GM03348 (cell line): ENCODE data around the gene PIGA.
A peak's percentile ranks its signal among the peaks of the same experiment; 100 is the strongest.
"Not testable (repeated sequence)": the region's sequence is repeated elsewhere in the genome, so short reads cannot be mapped to it uniquely, and the experiment has no call there.

Source experiments
- DNase-seq: peaks from one replicate; pipeline ENCODE4 v3.0.0; 2012; ENCODE audit warnings: low spot score

PIGA gene

GRCh38 chrX:15320297-15320696 is 15.0 kb downstream of the PIGA start:
- DNase-seq: no peak

DNA sequence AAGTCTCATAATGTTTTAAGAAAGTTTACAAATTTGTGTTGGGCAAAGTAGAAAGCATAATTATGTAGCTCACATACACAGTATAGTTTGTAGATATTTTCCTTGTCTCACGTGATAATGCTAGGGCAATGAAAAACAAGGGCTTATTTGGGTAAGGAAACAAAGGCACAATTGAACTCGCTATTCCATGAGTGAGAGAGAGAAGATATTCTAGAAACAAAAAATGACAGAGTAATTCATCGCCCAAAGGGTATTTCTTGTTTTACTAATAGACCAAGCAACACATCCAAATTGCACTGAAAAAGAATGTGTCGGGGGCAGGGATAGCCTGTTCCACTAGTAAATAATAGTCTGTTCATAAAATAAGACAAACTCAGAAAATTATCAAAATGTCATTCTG is 16.2 kb downstream of the PIGA start:
- DNase-seq: no peak

GRCh38 chrX:15315509-15315908 is 19.8 kb downstream of the PIGA start, which contains the start of gene ASB11:
TSS of gene ASB11 (minus strand) at chrX:15315640. CDS start at chrX:15315605, 35 bp downstream.
- DNase-seq: no peak

GRCh38 chrX:15314472-15314871 is 20.9 kb downstream of the PIGA start:
- DNase-seq: no peak

DNA sequence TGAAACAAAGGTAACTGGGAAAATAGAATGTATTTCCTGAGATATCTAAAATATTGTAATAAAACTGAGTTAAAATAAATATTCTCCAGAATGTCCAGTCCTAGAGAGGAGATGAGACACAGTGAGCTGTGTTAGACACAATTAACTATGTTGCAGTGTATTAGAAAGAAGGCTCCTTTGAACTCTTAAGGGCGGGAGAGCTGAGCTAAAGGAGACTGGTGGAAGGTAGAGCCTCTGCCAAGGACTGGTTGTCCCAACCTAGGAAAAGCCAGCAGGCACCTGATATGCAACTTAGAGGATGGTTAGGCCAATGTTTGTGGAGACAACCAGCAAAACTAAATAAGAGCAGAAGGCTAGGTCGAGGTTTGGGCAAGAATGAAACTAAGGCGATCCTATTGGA is 24.2 kb downstream of the PIGA start:
- no peak for DNase-seq

DNA sequence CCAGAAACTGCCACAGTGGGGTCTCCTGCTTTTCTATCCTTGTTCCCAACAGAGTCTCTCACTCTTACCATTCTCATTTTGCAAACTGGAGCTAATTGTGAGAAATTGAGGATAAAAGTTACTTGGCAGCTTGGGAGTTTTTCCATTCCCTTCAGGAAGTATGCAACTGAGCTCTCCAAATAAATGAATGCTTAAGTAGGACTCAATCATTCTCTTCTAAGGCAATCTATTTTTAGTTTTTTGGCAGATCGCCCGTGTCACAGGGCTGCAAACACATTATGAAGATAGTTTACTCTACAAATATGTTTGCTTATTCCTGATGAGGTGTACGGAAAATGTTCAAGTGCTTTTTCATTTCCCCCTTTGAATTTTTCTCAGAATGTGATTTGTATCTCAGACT is 25.2 kb downstream of the PIGA start:
- DNase-seq: peak; percentile 8

GRCh38 chrX:15305899-15306298 is 29.4 kb downstream of the PIGA start:
- not testable (repeated sequence) for DNase-seq

DNA sequence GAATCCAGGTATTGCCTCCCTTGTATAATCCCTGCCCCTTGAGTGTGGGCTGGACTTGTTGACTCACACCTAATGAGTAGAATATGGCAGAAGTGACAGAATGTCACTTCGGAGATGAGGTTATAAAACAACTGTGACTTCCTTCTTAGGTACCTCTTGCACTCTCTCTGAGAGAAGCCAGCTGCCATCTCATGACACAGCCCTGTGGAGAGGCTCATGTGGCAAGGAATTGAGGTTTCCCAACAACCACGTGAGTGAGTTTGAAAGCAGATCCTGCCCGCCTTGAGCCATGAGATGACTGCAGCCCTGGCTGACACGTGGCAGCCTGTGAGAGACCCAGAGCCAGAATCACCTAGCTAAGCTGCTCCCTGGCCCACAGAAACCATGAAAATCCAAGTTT is 33.4 kb downstream of the PIGA start:
- DNase-seq: no peak

DNA sequence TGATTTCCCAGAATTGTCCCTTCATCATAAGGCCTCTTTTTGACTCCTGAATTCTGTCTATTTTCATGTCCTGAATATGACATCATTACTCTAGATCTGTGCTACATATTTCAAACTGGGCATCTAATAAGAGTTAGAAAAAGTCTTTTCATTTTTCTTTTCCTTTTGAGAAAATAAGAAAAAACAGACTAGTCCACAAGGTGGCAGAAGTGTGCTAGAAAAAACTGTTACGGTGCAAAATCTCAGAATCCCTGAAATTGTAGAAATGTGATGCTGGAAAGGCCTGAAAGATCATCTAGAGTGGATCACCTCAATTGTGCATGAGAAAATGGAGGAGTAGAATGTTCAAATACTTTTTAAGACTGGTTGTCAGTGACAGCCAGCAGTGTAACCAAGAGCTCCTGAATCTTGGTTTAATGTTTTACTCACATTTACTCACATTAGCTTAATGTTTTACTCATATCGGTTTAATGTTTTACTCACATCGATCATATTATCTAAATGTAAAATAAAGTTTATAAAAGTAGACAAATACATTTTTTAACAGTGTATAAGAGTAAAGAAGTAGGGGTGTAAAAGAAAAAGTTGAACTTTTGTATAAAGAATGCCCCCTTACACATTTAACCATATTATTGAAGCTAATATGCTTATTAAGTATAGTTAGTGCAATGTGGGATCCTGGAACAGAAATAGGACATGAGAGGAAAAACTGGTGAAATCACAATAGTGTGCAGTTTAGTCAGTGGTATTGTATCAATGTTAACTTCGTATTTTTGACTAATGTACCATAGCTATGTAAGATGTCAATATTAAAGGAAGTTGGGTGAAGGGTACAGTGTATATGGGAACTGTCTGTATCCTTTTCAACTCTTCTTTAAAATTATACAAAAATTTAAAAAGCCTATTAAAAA is 35.1 kb downstream of the PIGA start:
- peak; percentile 38 for DNase-seq

DNA sequence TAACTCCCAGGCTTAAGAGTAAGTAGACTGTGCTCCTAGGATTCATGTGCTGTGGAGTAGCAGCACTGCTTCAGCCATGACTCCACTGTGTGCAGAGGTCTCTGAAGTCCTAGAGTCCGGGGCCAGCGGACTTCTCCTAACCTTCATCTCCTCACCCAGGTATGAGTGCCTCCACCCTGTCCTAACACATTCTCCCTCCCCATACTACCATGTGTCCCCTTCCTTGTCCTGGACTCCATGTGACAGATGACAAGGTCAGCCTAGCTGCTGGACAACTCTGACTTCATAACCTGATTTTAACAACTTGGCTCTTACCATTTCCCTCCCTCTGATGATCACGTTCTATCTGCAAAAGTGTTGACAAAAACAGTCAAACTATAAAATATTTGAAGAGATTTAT is 36.5 kb downstream of the PIGA start:
- no peak for DNase-seq

- DNase-seq: no peak
Observed at GRCh38 chrX:15298201-15298600, 37.1 kb downstream of the PIGA start.

DNA sequence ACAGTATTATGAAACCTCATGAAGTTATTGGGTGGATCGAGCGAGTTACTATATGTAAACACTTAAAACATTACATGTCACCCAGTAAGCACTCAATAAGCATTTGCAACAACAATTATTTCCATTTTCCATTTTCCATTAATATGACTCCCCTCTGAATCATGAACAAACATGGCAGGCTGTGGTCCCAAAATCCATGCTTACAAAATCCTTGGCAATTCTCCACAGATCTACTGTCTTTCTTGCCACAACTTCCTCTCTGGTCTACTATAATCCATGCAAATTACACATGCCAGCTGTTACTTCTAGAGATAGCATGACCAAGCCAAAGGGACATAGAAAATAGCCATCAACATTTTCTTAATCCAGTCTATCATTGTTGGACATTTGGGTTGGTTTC is 41.9 kb downstream of the PIGA start:
- DNase-seq: no peak

- no peak for DNase-seq
Observed at GRCh38 chrX:15292861-15293260, 42.5 kb downstream of the PIGA start.

DNA sequence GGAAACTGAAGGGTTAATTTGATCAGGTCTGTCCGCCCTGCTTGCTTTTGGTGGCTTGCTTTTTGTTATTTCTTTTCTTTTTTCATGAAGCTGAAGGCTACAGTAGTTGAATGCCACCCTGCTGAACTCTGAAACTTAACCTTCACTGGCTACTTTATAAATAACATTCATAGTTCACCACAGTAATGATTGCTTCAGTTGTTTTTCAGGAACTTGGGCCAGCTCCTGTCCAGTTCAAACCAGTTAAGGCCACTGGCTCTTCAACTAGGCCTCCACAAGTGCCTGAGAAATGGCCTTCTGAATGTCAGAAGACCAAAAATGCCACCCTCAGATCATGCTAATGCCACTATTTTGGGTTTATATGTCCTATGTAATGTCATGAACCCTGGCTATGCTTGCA is 57.7 kb downstream of the PIGA start:
- DNase-seq: no peak

DNA sequence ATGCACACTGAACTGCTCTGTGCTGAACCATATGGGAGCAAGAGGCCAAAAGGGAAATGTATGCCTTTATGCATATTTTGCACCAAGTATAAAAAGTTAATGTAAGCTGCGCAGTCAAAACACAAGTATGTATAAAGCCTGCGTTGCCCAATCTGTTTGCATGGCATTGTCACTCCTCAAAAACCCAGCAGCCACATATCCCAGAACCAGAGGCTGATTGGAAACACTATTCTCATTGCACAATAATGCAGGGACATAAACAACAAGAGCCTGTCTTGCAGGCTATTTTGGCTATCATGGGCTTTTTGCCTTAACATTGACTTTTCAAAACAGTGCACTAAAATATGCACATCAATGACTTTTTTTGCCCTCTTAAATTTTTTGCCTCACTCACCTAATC is 60.4 kb downstream of the PIGA start:
- DNase-seq: no peak

DNA sequence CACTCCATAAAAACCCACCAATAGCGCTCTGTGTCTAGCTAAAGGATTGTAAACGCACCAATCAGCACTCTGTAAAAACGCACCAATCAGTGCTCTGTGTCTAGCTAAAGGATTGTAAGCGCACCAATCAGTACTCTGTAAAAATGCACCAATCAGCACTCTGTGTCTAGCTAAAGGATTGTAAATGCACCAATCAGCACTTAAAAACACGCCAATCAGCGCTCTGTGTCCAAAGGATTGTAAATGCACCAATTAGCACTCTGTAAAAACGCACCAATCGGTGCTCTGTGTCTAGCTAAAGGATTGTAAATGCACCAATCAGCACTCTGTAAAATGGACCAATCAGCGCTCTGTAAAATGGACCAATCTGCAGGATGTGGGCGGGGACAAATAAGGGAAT is 62.0 kb downstream of the PIGA start:
- DNase-seq: not testable (repeated sequence)

- no peak for DNase-seq
Observed at GRCh38 chrX:15271757-15272156, 63.6 kb downstream of the PIGA start.

GRCh38 chrX:15269618-15270521 is 65.5 kb downstream of the PIGA start, which contains the start of gene ASB9:
TSS of gene ASB9 (minus strand) at chrX:15270083. CDS start at chrX:15269874, 209 bp downstream.
- peak; percentile 55 for DNase-seq
